DOHH2 (cell line): Measurements from ENCODE around the gene UBASH3B.

Experiments
- CTCF ChIP-seq: fragments of 200-600 bp; sonication (generic); IDR thresholded peaks from one replicate; pipeline ENCODE4 v1.5.1; 2014; ENCODE audit warnings: antibody characterized with exemption, mild to moderate bottlenecking, low read depth, low read length; ENCODE audit not compliant: poor library complexity, severe bottlenecking
- EZH2phosphoT487 ChIP-seq: fragments of 200-600 bp; sonication (generic); IDR thresholded peaks from 2 replicates; pipeline ENCODE4 v1.6.1; 2017; ENCODE audit warnings: borderline replicate concordance, mild to moderate bottlenecking, antibody characterized with exemption, low read length, moderate library complexity, mixed read lengths

GRCh38 chr11:122743097-122743741, 87.7 kb downstream of the UBASH3B start:
- TF ChIP-seq CTCF: no peak
- TF ChIP-seq EZH2phosphoT487: no peak
